ENCODE measurements around the gene JMJD4. TPM values are rescaled to one million over a fixed set of nuclear protein-coding genes. Genes with fewer than 3 reads are reported as not detected.

JMJD4 gene
- total and polyA plus RNA-seq, 2 of the 8 experiments (the other 6 are each of a cell fraction or from before 2014, with no cell fraction given) = 13.2 to 23.3 TPM

DNA sequence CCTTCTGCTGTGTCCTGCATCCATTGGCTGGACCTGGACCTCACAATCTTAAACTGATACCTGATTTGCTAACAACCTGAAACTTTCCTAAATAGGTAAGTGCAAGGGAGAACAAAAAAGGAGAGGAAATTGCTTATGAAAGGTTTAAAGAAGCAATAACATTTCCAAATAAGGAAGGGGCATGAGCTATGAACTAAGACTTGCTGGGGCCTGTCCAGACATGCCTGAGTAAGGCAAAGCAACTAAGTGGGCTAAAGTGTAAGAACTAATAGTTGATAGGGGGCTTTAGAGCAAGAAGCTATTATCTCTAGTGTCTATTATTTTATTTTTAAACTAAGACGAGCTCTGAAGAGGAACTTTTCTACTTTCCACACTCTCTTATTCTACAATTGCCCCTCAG, 11.6 kb downstream of the JMJD4 start:
- Histone ChIP-seq H4K20me1 (replicated peaks in 1 of 2; ENCODE audit: control insufficient read depth in 1 of 2, insufficient read depth in 2 of 2, low read length in 2 of 2) (no peaks in the 10 kb centered on the region), H3K79me2 (ENCODE audit: control insufficient read depth in 1 of 2, insufficient read depth in 2 of 2, low read length in 2 of 2) (no peaks in the 10 kb centered on the region), H3K36me3 (ENCODE audit: control insufficient read depth in 2 of 4, insufficient read depth in 4 of 4, low read length in 3 of 4) (no peaks in the 10 kb centered on the region; a peak in 1 of 8 replicates), H2BK15ac (ENCODE audit: low read length) (no peak overlapping the region), H2BK12ac (ENCODE audit: low read depth, low read length) (no peak overlapping the region), H4K8ac (ENCODE audit: extremely low read depth, insufficient read depth, low read length) (no peak overlapping the region), H3K18ac (ENCODE audit: extremely low read depth, low read length) (no peak overlapping the region), H2BK20ac (ENCODE audit: low read length) (no peak overlapping the region), H2BK5ac (ENCODE audit: low read depth, low read length) (no peak overlapping the region), H2AK5ac (ENCODE audit: low read depth, low read length) (0 out of 2 replicates have a peak overlapping the region, but pooled peaks have one; percentile 24), H4K5ac (ENCODE audit: insufficient read length, low read depth, low read length) (no peak overlapping the region), H3K14ac (ENCODE audit: insufficient read length) (no peak overlapping the region), H3K4me3 (ENCODE audit: extremely low read depth in 1 of 4, insufficient read depth in 2 of 4, low read depth in 3 of 4, low read length in 4 of 4) (no peak overlapping the region), H3K9me3 (ENCODE audit: insufficient read depth in 2 of 2, low read depth in 1 of 2, low read length in 1 of 2) (peaks cover 31 to 34% of the 10 kb centered on the region in 2 experiments), H3K4ac (replicated peaks; ENCODE audit: insufficient read length, low read depth, low read length) (no peak overlapping the region), H3K23me2 (ENCODE audit: low read depth, low read length) (peaks cover under 1% of the 10 kb centered on the region; the same call in 1 of the 2 replicates), H3K27ac (ENCODE audit: low read depth, low read length) (no peak overlapping the region), H3K79me1 (ENCODE audit: low read depth, low read length) (no peaks in the 10 kb centered on the region), H4K91ac (replicated peaks; ENCODE audit: insufficient read length, low read length) (no peak overlapping the region), H3K56ac (replicated peaks; ENCODE audit: insufficient read length, low read depth, low read length) (no peak overlapping the region), H3K4me2 (ENCODE audit: insufficient read depth in 1 of 2, low read depth in 2 of 2, low read length in 2 of 2) (no peak overlapping the region), H3K23ac (ENCODE audit: insufficient read length) (no peak overlapping the region), H2BK120ac (replicated peaks; ENCODE audit: low read depth, low read length) (no peak overlapping the region), H3K27me3 (replicated peaks in 1 of 4; ENCODE audit: control insufficient read depth in 3 of 4, extremely low read depth in 1 of 4, insufficient read depth in 3 of 4, low read length in 3 of 4) (no peaks in the 10 kb centered on the region), H3K4me1 (replicated peaks in 1 of 4; ENCODE audit: control insufficient read depth in 3 of 4, insufficient read depth in 4 of 4, low read length in 3 of 4) (no peaks in the 10 kb centered on the region), H3K9ac (replicated peaks in 1 of 4; ENCODE audit: extremely low read depth in 1 of 4, low read depth in 3 of 4, low read length in 3 of 4) (no peak overlapping the region), H2AFZ (ENCODE audit: low read length) (no peak overlapping the region)
- FAIRE-seq (no peak), DNase-seq (ENCODE audit: low read depth in 1 of 2, low spot score in 2 of 2) (no peak)
- WGBS, 2 experiments (ENCODE audit: extremely low coverage in 1 of 2, insufficient coverage in 1 of 2, insufficient read length in 1 of 2, insufficient replicate concordance in 2 of 2, low coverage in 1 of 2, low lambda C conversion rate in 2 of 2, missing lambda C conversion rate in 1 of 2) = 90% methylated on average over 1 of the region's 1 CpG; no CpG with 5 or more reads in 1 of the 2 experiments
- TF ChIP-seq TCF12 (IDR thresholded peaks at IDR 0.05; ENCODE audit: low read depth, low read length) = no peak
- TF ChIP-seq YY1 (IDR thresholded peaks at IDR 0.05; ENCODE audit: low read depth, low read length) = no peak
- TF ChIP-seq, protein P1, sequence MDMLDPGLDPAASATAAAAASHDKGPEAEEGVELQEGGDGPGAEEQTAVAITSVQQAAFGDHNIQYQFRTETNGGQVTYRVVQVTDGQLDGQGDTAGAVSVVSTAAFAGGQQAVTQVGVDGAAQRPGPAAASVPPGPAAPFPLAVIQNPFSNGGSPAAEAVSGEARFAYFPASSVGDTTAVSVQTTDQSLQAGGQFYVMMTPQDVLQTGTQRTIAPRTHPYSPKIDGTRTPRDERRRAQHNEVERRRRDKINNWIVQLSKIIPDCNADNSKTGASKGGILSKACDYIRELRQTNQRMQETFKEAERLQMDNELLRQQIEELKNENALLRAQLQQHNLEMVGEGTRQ (IDR thresholded peaks at IDR 0.05; ENCODE audit: low read length) = no peak
- no peak for TF ChIP-seq FOSL1 (IDR thresholded peaks at IDR 0.05; ENCODE audit: insufficient read depth, low read depth, low read length)
- TF ChIP-seq, protein P2, sequence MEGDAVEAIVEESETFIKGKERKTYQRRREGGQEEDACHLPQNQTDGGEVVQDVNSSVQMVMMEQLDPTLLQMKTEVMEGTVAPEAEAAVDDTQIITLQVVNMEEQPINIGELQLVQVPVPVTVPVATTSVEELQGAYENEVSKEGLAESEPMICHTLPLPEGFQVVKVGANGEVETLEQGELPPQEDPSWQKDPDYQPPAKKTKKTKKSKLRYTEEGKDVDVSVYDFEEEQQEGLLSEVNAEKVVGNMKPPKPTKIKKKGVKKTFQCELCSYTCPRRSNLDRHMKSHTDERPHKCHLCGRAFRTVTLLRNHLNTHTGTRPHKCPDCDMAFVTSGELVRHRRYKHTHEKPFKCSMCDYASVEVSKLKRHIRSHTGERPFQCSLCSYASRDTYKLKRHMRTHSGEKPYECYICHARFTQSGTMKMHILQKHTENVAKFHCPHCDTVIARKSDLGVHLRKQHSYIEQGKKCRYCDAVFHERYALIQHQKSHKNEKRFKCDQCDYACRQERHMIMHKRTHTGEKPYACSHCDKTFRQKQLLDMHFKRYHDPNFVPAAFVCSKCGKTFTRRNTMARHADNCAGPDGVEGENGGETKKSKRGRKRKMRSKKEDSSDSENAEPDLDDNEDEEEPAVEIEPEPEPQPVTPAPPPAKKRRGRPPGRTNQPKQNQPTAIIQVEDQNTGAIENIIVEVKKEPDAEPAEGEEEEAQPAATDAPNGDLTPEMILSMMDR (IDR thresholded peaks at IDR 0.05; ENCODE audit: control extremely low read depth in 1 of 3, insufficient read depth in 1 of 3, low read depth in 1 of 3, low read length in 3 of 3) = no peak
- no peak for TF ChIP-seq SP1 (IDR thresholded peaks at IDR 0.05; ENCODE audit: low read depth, low read length)
- POLR2A ChIA-PET (ENCODE audit: partially characterized antibody) = interaction anchor here (1.6 kb wide), 1 partner anchor 19 kb away, joined by 3 read pairs; no protein-coding TSS in a partner anchor
- CTCF ChIA-PET (ENCODE audit: partially characterized antibody) = interaction anchor here (1.1 kb wide), 1 partner anchor 230 kb away, joined by 3 read pairs; no protein-coding TSS in a partner anchor

All from H1 (cell line).